Liver (tissue), 9 donors: ENCODE results near the gene TBC1D10B. TPM values are rescaled to one million over a fixed set of nuclear protein-coding genes. Genes with fewer than 3 reads are reported as not detected.

ENCODE experiments used
- DNase-seq: peaks from one replicate; pipeline ENCODE4 v3.0.0-alpha.2; 2017; ENCODE audit warnings: low spot score
- H3K27ac ChIP-seq, 2 donors: one replicate each; pipeline ENCODE4 v1.7.0; 2013; ENCODE audit warnings: inconsistent platforms in 2 of 2, low read length in 2 of 2, control low read depth in 1 of 2, low read depth in 1 of 2, mild to moderate bottlenecking in 1 of 2
- H3K27me3 ChIP-seq, 4 donors: one replicate each; pipeline versions ENCODE4 v1.6.1 to v1.7.0; 2013; ENCODE audit warnings: low read length in 3 of 4, inconsistent platforms in 1 of 4, mild to moderate bottlenecking in 1 of 4, moderate library complexity in 1 of 4; ENCODE audit not compliant: control insufficient read depth in 4 of 4, insufficient read depth in 4 of 4
- H3K36me3 ChIP-seq, 4 donors: one replicate each; pipeline versions ENCODE4 v1.6.1 to v1.7.0; 2013; ENCODE audit warnings: low read length in 3 of 4, mild to moderate bottlenecking in 3 of 4, low read depth in 1 of 4, moderate library complexity in 1 of 4; ENCODE audit not compliant: control insufficient read depth in 4 of 4, insufficient read depth in 3 of 4
- H3K4me1 ChIP-seq, 4 donors: one replicate each; pipeline versions ENCODE4 v1.6.1 to v1.7.0; 2013; ENCODE audit warnings: low read length in 3 of 4, mild to moderate bottlenecking in 3 of 4, moderate library complexity in 1 of 4; ENCODE audit not compliant: control insufficient read depth in 4 of 4, insufficient read depth in 4 of 4
- H3K4me3 ChIP-seq, 3 donors: one replicate each; pipeline versions ENCODE4 v1.6.1 to v1.7.0; 2013; ENCODE audit warnings: low read length in 3 of 3, control low read depth in 1 of 3, low read depth in 1 of 3, mild to moderate bottlenecking in 1 of 3
- H3K9ac ChIP-seq, 2 donors: one replicate each; pipeline ENCODE4 v1.7.0; 2013; ENCODE audit warnings: low read length in 2 of 2, mild to moderate bottlenecking in 2 of 2, moderate library complexity in 2 of 2, control low read depth in 1 of 2, low read depth in 1 of 2
- H3K9me3 ChIP-seq, 4 donors: one replicate each; pipeline versions ENCODE4 v1.6.1 to v1.7.0; 2013; ENCODE audit warnings: low read length in 3 of 4; ENCODE audit not compliant: control insufficient read depth in 4 of 4
- FOXA1 ChIP-seq: IDR thresholded peaks from 2 replicates; pipeline ENCODE4 v1.6.1; 2016; ENCODE audit warnings: antibody characterized with exemption
- FOXA2 ChIP-seq: IDR thresholded peaks from 2 replicates; pipeline ENCODE4 v1.6.1; 2016; ENCODE audit warnings: antibody characterized with exemption
- GABPA ChIP-seq, 2 donors: IDR thresholded peaks in 1 of 2; conservative IDR thresholded peaks in 1 of 2; 2 replicates each; pipeline ENCODE4 v1.6.1; 2016; ENCODE audit warnings: antibody characterized with exemption in 2 of 2, mild to moderate bottlenecking in 1 of 2, moderate library complexity in 1 of 2
- HNF4A ChIP-seq, 2 donors: conservative IDR thresholded peaks; 2 replicates each; pipeline ENCODE4 v1.6.1; 2016; ENCODE audit warnings: antibody characterized with exemption in 2 of 2, mild to moderate bottlenecking in 2 of 2
- HNF4G ChIP-seq: IDR thresholded peaks from 2 replicates; pipeline ENCODE4 v1.6.1; 2016; ENCODE audit warnings: antibody characterized with exemption
- NR2F2 ChIP-seq: IDR thresholded peaks from 2 replicates; pipeline ENCODE4 v1.6.1; 2016; ENCODE audit warnings: antibody characterized with exemption
- RAD21 ChIP-seq, 2 donors: IDR thresholded peaks; 2 replicates each; pipeline ENCODE4 v1.6.1; 2016; ENCODE audit warnings: antibody characterized with exemption in 2 of 2, mild to moderate bottlenecking in 2 of 2
- RXRA ChIP-seq, 2 donors: IDR thresholded peaks; 2 replicates each; pipeline ENCODE4 v1.6.1; 2017 to 2018; ENCODE audit warnings: antibody characterized with exemption in 2 of 2, mild to moderate bottlenecking in 1 of 2
- SP1 ChIP-seq: IDR thresholded peaks from 2 replicates; pipeline ENCODE4 v1.6.1; 2018; ENCODE audit warnings: antibody characterized with exemption, mild to moderate bottlenecking
- TAF1 ChIP-seq: conservative IDR thresholded peaks from 2 replicates; pipeline ENCODE4 v1.6.1; 2016; ENCODE audit warnings: antibody characterized with exemption, mild to moderate bottlenecking
- YY1 ChIP-seq: IDR thresholded peaks from 2 replicates; pipeline ENCODE4 v1.6.1; 2016; ENCODE audit warnings: antibody characterized with exemption, mild to moderate bottlenecking
- ZBTB33 ChIP-seq: IDR thresholded peaks from 2 replicates; pipeline ENCODE4 v1.6.1; 2016; ENCODE audit warnings: antibody characterized with exemption
- WGBS: extraction: QIAGEN DNeasy Blood & Tissue Kit; methylation state at CpG from one replicate; pipeline ENCODE4 v1.1.7; 2013; 5-methylcytosine and 5-hydroxymethylcytosine counted together
- polyA plus RNA-seq, 2 donors: library from polyadenylated mRNA; stranded (reverse) in 1 of 2; unstranded in 1 of 2; fragments of 200-250 nt in 1 of 2; fragments of >200 nt in 1 of 2; fragmentation: Nextera tagmentation in 1 of 2; extraction: Ambion mirVana in 1 of 2; gene quantifications; one replicate each; pipeline versions ENCODE4 v1.2.1 to v1.2.3, GENCODE V29; 2013 to 2015
- total RNA-seq, 2 donors: library from RNA; depleted of rRNA; stranded (reverse); fragments of >200 nt; gene quantifications; one replicate each; pipeline ENCODE4 v1.2.3, GENCODE V29; 2014
- TF ChIP-seq, protein P1 (sequence below): fragments of 150-350 bp; IDR thresholded peaks from 2 replicates; pipeline ENCODE4 v1.5.1; 2017; ENCODE audit warnings: improper control_type of control experiment, low read depth, low read length; ENCODE audit not compliant: missing input control
- TF ChIP-seq, protein P2 (sequence below): IDR thresholded peaks from 2 replicates; pipeline ENCODE4 v1.6.1; 2016; ENCODE audit warnings: antibody characterized with exemption
- donor health status: healthy.
- donor health status: healthy.
- donor health status: healthy.
- donor health status: healthy.
- donor health status: healthy.

Gene TBC1D10B
- total and polyA plus RNA-seq, 4 donors = 3.6 to 16.5 (median 12.6) TPM

GRCh38 chr16:30367349-30368009 lies 2.8 kb downstream of the TBC1D10B start (continued):
- peak in 1 of 2 donors; percentile 59 for TF ChIP-seq GABPA (IDR thresholded peaks at IDR 0.05 in 1 of 2, conservative IDR thresholded peaks at IDR 0.05 in 1 of 2)
- peak; percentile 61 to 84 for TF ChIP-seq HNF4A (conservative IDR thresholded peaks at IDR 0.05)
- TF ChIP-seq SP1 = peak; percentile 80

DNA sequence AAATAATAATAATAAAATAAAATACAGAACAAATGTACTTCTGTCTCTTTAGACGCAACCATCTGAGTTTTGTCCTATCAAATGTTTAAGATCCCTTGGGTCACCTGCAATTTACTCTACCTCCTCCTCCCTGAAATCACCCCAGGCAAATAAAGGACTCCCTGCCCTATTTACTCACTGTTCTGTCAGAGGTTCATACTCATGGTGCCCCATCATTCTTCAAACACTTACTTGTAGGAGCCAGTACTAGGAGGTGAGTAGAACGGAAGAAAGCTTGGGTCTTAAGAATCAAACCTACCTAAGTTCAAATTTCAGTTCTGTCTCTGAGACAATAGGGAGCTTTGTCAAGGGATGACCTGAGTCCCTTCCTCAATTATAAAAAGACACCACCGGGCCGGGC lies 3.8 kb downstream of the TBC1D10B start:
- H3K36me3 ChIP-seq = peaks cover 5 to 12% (median 7%) of the 10 kb centered on the region in 4 donors
- TF ChIP-seq, protein P1, sequence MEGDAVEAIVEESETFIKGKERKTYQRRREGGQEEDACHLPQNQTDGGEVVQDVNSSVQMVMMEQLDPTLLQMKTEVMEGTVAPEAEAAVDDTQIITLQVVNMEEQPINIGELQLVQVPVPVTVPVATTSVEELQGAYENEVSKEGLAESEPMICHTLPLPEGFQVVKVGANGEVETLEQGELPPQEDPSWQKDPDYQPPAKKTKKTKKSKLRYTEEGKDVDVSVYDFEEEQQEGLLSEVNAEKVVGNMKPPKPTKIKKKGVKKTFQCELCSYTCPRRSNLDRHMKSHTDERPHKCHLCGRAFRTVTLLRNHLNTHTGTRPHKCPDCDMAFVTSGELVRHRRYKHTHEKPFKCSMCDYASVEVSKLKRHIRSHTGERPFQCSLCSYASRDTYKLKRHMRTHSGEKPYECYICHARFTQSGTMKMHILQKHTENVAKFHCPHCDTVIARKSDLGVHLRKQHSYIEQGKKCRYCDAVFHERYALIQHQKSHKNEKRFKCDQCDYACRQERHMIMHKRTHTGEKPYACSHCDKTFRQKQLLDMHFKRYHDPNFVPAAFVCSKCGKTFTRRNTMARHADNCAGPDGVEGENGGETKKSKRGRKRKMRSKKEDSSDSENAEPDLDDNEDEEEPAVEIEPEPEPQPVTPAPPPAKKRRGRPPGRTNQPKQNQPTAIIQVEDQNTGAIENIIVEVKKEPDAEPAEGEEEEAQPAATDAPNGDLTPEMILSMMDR = no peak
- TF ChIP-seq RXRA (IDR thresholded peaks at IDR 0.05) (no peak), YY1 (no peak), SP1 (no peak), FOXA1 (no peak), GABPA (IDR thresholded peaks at IDR 0.05 in 1 of 2, conservative IDR thresholded peaks at IDR 0.05 in 1 of 2) (no peak), RAD21 (IDR thresholded peaks at IDR 0.05) (no peak), FOXA2 (no peak)
- TF ChIP-seq, protein P2, sequence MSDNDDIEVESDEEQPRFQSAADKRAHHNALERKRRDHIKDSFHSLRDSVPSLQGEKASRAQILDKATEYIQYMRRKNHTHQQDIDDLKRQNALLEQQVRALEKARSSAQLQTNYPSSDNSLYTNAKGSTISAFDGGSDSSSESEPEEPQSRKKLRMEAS = no peak

GRCh38 chr16:30365200-30365599 lies 5.1 kb downstream of the TBC1D10B start:
- H3K9ac ChIP-seq = no peak overlapping the region
- H3K9me3 ChIP-seq = no peaks in the 10 kb centered on the region
- TF ChIP-seq YY1 (no peak), TAF1 (no peak), NR2F2 (no peak), RAD21 (IDR thresholded peaks at IDR 0.05) (no peak), ZBTB33 (no peak), FOXA2 (no peak), HNF4G (no peak)
- no peak overlapping the region for H3K4me3 ChIP-seq
- H3K4me1 ChIP-seq = peaks cover 0 to 30% (median 26%) of the 10 kb centered on the region in 4 donors
- WGBS = 95% methylated on average over 10 of the region's 10 CpGs
- no peaks in the 10 kb centered on the region for H3K27me3 ChIP-seq
- DNase-seq = no peak
- H3K27ac ChIP-seq = no peak overlapping the region
- H3K36me3 ChIP-seq = peaks cover 6 to 15% (median 7%) of the 10 kb centered on the region in 4 donors

More for the DNA sequence above, 3.8 kb downstream of the TBC1D10B start:
- H3K4me1 ChIP-seq = peaks cover 0 to 35% (median 29%) of the 10 kb centered on the region in 4 donors
- WGBS = 91% methylated on average over 4 of the region's 4 CpGs
- DNase-seq = no peak
- no peak overlapping the region for H3K4me3 ChIP-seq
- no peak overlapping the region for H3K27ac ChIP-seq
- H3K9ac ChIP-seq = no peak overlapping the region
- no peaks in the 10 kb centered on the region for H3K9me3 ChIP-seq
- no peaks in the 10 kb centered on the region for H3K27me3 ChIP-seq
